GM18508 (cell line): ENCODE measurements around the gene TOPBP1.
"Not testable (repeated sequence)": the region's sequence is repeated elsewhere in the genome, so short reads cannot be mapped to it uniquely, and the experiment has no call there.

Source experiments
- ATAC-seq: cut with Tn5 transposase; IDR thresholded peaks from one replicate; pipeline ENCODE4 v1.9.1; 2021; ENCODE audit warnings: moderate number of reproducible peaks; ENCODE audit not compliant: insufficient read depth, unreplicated experiment

TOPBP1 gene

DNA sequence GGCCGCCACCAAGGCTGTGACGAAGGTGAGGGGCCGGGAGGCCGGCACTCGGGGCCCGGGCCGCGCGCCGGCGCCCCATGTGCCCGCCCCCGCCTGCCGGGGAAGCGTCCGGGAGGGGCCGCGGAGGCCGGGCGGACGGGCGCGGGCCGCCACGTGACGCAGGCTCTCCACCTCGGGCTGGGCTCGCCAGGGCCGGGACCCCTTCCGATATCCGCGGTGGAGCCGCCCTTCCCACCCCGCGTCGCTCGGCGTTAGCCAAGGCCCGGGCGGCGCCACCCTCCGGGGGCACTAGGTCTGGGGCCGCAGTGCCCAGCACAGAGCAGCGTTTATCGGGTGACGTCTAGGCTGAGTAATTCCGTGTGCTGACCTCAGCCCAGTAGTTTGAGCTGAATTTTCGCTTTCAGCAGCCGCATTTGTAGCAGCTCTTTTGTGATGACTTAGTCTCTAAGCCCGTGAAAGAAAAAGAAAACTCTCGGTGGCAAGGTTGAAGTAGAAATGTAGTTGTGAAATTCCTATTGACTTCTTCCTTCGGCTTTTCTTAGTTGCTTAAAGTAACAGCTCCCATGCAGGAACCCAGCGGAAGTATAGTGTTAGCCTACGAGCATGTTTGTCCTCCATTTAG lies 87.4 kb downstream of the TOPBP1 start:
- peak; percentile 21 for ATAC-seq

DNA sequence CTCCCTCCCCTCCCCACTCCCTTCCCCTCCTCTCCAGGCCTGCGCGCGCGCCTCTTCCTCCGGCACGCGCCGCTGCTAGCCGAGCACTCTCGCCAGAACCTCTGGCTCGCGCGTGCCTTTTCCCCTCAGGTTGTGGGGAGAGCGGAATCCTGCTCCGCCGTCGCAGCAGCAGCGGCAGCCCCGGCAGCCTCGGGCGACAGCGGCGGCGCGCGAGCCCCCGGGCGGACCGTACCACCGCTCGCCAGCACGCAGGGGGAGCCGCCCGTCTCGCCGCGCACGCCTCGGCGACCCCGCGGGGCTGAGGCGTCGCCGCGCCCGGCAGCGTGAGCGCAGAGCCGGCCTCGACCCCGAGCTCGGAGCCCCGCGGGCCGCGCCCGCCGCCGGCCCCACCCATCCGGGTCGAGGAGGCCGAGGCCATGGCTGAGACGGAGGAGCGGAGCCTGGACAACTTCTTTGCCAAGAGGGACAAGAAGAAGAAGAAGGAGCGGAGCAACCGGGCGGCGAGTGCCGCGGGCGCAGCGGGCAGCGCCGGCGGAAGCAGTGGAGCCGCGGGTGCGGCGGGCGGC lies 88.0 kb downstream of the TOPBP1 start, which contains the start of gene CDV3:
Gene CDV3, plus strand, starts transcription at position 58 of the 566 bp plus-strand sequence. Its CDS starts 359 bp downstream, at position 417.
- ATAC-seq, result no peak

DNA sequence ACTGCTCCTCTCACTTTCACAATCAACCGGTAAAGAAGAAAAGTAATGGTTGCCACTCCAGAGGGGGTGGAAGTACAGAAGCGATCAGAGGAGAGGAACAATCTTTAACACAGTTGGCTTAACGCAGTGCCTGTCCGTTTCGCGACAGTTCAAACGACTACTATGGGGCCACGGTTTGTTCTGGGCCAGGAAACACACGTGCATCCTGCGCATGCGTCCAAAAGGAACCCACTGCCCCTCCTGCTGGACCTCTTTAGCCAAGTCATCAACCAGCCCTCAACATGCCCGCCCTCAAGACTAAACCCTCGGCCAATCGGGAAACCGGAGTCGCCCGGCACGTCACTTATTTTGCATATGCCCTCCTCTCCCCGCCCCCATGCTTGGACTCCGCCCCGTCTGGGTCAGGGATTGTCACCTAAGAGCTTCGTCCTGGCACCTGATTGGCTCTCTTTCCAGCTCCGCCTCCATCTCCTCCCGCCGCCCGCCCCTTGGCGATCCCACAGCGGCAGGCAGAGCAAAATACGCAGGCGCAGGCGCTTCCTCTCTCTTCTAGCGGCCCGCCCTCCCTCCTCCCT lies 88.6 kb downstream of the TOPBP1 start:
- ATAC-seq, result peak; percentile 60

- ATAC-seq, result no peak
These were observed 89.3 kb downstream of the TOPBP1 start for GRCh38 chr3:133572158-133573053.

DNA sequence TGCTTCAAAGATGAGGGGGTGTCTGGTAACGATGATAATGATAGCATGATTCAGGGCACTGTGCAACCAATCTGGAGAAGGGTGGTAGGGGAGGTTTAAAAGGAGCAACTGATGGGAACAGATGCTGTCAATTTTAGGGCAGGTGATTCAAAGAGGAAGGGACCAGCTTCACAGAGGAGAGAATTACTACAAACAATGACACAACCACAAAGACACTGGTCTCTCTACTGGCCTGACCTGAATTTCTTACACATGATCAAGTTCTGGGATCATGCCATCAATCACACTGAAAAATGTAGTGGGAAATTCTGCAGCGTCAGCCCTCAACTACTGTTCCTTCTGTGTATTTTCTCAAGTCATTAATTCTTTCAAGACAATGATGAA lies 90.8 kb downstream of the TOPBP1 start:
- no peak for ATAC-seq

DNA sequence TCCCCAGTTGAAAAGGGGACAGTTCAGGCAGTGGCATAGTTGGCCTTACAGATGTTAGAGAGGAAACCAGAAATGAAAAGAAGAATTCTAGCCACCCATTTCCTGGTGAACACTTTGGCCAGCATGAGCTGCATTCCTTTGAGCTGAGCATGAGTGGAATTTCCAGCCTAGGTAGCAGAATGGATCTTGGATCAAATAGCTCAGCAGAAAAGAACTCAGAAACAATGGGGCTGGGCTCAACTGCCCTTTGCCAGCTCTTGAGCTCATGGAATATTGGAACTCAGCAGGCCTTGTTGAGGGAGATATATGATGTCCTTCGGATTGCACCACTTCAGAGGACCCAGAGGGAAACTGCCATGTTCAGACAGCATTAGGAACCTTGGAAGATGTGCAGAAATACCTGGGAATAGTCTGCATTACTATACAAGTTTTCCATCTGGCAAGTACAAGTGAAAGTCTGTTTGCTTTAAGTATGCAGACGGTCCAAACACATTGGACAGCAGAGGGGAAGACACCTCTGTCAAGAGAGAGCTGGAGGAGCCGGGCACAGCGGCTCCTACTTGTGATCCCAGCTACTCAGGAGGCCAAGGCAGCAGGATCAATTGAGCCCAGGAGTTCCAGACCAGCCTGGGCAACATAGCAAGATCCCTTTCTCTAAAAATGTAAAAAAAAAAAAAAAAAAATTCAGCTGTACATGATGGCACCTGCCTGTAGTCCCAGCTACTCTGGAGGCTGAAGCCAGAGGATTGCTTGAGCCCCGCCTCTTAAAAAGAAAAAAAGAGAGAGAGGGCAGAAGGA lies 91.4 kb downstream of the TOPBP1 start:
- ATAC-seq, result no peak

- no peak for ATAC-seq
These were observed 93.3 kb downstream of the TOPBP1 start for GRCh38 chr3:133568294-133569014.

- no peak for ATAC-seq
These were observed 97.9 kb downstream of the TOPBP1 start for GRCh38 chr3:133563816-133564215.

DNA sequence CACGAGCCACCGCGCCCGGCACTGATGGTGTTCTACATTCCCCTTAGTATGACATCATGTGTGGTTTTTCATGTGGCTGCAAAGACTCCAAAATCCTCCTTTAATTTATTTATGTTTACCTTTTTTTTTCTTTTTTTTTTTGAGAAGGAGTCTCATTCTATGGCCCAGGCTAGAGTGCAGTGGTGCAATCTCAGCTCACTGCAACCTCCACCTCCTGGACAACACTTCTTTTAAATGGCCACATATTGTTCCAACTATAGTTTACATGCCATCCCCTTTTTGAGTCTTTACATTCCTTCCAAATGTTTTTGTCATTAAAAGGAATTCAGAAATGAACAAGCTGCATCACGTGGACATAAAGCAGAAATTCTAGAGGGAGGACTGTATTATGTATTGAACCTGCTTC lies 98.6 kb downstream of the TOPBP1 start:
- ATAC-seq, result no peak

DNA sequence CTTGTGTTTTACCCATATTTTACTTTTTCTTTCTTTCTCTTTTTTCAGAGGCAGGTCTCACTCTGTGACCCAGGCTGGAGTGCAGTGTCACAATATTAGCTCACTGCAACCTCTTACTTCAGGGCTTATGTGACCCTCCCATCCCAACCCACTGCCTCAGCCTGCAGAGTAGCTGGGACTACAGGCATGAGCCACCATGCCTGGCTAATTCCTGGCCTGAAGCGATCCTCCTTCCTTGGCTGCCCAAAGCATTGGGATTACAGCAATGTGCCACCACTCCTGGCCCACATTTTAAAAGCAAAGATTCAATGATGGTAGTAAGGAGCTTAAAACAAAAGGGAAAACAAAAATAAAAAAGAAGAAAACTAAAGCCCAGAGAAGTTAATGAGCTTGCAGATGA lies 99.4 kb downstream of the TOPBP1 start:
- no peak for ATAC-seq

DNA sequence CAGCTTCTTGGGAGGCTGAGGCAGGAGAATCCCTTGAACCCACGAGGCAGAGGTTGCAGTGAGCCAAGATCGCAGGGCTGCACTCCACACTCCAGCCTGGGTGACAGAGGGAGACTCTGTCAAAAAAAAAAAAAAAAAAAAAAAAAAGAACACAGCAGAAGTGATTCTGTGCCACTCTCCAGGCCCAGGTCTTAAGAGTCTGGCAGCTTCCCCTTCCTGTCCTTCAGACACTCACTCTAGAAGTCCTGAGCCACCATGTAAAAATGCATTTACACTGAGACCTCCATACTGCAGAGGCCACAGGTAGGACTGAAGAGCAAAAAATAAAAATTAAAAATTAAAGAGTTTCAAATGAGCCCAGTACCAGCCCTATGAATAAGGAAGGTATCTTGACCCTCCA lies 100.1 kb downstream of the TOPBP1 start:
- no peak for ATAC-seq

DNA sequence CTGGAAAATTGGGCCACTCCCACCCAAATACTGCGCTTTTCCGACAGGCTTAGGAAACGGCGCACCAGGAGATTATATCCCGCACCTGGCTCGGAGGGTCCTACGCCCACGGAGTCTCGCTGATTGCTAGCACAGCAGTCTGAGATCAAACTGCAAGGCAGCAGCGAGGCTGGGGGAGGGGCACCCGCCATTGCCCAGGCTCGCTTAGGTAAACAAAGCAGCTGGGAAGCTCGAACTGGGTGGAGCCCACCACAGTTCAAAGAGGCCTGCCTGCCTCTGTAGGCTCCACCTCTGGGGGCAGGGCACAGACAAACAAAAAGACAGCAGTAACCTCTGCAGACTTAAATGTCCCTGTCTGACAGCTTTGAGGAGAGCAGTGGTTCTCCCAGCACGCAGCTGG lies 110.2 kb downstream of the TOPBP1 start:
- ATAC-seq, result not testable (repeated sequence)
